Activated T-helper 9 cell treated with anti-CD3 and anti-CD28 coated beads, Interleukin-2, amount 50 U/mL, for 16 hours (primary cell): Measurements from ENCODE around the gene ARID1B.

Source experiments
- DNase-seq: peaks from one replicate; pipeline ENCODE4 v3.0.0-alpha.2; 2020; ENCODE audit warnings: low read depth

Gene ARID1B

GRCh38 chr6:157186785-157187181, 409.6 kb downstream of the ARID1B start:
- no peak for DNase-seq

GRCh38 chr6:157187182-157188083, 410.3 kb downstream of the ARID1B start:
- no peak for DNase-seq

DNA sequence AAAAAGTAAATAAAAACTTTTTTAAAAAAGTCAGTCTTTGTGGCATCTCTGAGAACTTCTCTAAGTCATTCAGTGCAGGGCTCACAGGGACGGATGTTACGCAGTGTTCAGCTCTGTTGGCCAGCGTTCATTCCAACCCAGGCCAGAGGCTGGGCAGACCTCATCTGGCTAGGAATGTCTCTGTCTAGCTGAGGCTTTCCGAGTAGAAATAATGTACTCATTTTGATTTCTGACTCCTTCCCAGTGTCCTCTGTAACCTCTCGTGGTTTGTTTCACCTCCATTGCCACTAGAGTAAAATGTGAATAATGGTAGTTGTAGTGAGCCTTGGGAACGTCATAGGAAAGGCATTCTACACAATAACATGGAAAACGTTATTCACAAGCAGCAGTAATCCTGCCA, 411.0 kb downstream of the ARID1B start:
- no peak for DNase-seq

- DNase-seq = no peak
These were observed 416.3 kb downstream of the ARID1B start for GRCh38 chr6:157193443-157193996.

DNA sequence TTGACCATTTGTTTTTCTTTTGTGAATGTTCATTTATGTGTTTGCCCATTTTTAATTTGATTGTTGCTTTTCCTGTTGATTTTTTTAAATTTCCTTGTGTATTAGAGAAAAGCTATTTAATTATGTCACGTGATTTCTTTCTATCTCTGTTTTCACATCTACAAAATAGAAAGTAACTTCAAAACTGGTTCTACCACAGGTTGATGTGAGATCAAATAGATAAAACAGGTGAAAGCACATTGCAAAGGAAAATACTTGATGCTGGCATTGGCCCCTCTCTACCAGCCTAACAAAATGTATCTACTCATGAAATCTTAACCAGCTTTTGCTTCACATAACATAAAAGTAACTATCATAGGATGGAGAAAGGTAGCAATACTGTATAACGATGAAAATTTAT, 416.9 kb downstream of the ARID1B start:
- DNase-seq = no peak

GRCh38 chr6:157194643-157195042, 417.5 kb downstream of the ARID1B start:
- DNase-seq = no peak

- DNase-seq = no peak
These were observed 419.2 kb downstream of the ARID1B start for GRCh38 chr6:157196391-157196790.

GRCh38 chr6:157198425-157199279, 421.5 kb downstream of the ARID1B start:
- DNase-seq = no peak

- no peak for DNase-seq
These were observed 422.9 kb downstream of the ARID1B start for GRCh38 chr6:157200117-157200516.

GRCh38 chr6:157200611-157201010, 423.4 kb downstream of the ARID1B start:
- DNase-seq = no peak

DNA sequence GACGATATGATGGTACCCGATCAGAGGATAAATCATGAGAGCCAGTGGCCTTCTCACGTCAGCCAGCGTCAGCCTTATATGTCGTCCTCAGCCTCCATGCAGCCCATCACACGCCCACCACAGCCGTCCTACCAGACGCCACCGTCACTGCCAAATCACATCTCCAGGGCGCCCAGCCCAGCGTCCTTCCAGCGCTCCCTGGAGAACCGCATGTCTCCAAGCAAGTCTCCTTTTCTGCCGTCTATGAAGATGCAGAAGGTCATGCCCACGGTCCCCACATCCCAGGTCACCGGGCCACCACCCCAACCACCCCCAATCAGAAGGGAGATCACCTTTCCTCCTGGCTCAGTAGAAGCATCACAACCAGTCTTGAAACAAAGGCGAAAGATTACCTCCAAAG, 423.9 kb downstream of the ARID1B start:
- no peak for DNase-seq

DNA sequence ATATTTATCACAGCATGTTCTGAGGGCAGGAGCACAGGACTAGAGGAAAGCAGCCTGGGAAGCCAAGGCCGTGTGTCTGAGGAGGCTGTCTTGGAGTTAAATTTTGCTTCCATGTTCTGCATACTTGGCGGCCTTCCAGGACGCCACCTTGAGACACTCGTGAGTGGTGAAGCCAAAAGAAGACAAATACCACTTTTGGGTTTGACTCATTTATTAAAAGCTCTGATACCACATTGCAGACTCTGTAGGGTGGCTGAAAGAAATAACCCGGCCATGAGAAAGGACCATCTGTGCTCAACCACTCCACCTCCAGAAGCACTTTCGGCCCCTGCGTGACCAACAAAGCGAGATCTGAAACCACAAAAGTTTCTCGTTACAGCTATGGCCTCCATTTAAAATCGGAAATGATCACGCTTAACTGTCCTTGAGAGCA, 426.1 kb downstream of the ARID1B start:
- no peak for DNase-seq

DNA sequence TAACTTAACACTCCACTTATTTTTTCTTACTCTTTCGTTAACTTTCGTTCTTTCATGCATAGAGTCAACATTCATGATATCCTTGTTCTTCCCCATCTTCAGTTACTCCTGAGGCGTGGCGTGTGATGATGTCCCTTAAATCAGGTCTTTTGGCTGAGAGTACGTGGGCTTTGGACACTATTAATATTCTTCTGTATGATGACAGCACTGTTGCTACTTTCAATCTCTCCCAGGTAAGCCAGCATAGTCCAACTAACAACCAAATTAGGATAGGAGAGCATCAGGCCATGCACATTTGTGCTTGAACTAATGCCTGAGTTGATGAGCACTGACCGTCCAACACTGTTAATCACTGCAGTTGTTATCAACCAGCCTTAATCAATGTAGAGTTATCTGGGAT, 426.6 kb downstream of the ARID1B start:
- no peak for DNase-seq

GRCh38 chr6:157205473-157206358, 428.5 kb downstream of the ARID1B start:
- DNase-seq = no peak

DNA sequence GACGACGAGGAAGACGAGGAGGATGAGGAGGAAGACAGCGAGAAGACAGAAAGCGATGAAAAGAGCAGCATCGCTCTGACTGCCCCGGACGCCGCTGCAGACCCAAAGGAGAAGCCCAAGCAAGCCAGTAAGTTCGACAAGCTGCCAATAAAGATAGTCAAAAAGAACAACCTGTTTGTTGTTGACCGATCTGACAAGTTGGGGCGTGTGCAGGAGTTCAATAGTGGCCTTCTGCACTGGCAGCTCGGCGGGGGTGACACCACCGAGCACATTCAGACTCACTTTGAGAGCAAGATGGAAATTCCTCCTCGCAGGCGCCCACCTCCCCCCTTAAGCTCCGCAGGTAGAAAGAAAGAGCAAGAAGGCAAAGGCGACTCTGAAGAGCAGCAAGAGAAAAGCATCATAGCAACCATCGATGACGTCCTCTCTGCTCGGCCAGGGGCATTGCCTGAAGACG, 429.2 kb downstream of the ARID1B start:
- DNase-seq = no peak

DNA sequence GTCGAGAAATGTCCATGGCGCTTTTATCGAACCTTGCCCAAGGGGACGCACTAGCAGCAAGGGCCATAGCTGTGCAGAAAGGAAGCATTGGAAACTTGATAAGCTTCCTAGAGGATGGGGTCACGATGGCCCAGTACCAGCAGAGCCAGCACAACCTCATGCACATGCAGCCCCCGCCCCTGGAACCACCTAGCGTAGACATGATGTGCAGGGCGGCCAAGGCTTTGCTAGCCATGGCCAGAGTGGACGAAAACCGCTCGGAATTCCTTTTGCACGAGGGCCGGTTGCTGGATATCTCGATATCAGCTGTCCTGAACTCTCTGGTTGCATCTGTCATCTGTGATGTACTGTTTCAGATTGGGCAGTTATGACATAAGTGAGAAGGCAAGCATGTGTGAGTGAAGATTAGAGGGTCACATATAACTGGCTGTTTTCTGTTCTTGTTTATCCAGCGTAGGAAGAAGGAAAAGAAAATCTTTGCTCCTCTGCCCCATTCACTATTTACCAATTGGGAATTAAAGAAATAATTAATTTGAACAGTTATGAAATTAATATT, 430.4 kb downstream of the ARID1B start:
- DNase-seq = no peak

- no peak for DNase-seq
These were observed 432.8 kb downstream of the ARID1B start for GRCh38 chr6:157209865-157210530.

- DNase-seq = no peak
These were observed 433.8 kb downstream of the ARID1B start for GRCh38 chr6:157210954-157211353.

DNA sequence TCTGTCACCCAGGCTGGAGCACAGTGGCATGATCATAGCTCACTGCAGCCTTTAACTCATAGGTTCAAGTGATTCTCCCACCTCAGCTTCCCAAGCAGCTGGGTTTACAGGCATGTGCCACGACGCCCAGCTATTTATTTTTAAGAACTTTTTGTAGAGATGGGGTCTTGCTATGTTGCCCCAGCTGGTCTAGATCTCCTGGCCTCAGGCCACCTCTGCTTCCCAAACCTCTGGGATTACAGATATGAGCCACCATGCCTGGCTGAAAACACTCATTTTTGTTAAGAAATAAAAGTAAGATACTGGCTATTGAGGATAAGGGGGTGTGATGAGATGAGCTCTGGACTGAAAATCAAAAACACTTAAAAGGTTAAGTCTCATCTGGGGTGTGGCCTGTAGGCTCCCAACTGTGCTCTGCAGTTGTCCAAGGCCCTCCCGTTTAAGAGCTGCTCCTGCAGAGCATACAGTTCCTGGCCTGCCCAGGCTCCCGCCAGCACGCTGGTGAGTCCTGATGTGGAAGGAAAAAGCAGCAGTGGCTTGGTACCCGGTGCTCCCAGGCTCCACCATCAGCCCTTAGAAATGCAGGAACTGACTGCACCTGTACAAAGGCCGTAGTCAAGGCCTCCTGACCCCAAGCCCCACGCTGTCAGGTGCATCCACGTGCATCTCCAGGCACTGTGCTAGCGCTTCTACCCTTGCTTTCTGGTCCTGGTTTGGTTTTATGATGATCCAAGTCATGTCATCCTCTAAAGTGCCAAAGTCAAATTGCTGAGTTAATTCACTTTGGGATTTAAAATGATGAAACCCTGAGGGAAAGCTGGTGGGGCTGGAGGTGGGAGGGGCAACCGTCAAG, 434.7 kb downstream of the ARID1B start:
- DNase-seq = no peak

DNA sequence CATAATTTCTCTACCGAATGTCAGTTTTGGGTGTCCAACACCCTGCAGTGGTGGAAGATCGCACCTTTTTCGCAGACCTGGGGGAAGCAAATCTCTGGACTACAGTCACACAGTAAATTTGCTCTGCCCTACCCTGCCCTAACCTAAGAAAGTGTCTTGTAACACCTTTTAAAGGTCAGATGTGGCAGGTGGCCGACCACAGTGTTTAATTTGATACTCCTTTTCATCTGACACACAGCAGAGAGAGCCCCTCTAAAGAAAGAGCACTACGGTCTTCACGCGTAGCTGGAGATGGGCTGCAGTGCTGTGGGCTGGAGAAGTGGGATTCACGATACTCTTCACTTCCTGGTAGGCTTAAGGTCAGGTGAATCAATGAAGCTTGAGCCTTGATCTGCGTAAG, 436.2 kb downstream of the ARID1B start:
- no peak for DNase-seq
